Lower leg skin (tissue), 3 donors: ENCODE data around the gene COPS7A.

ENCODE experiments used
- CTCF ChIP-seq, 3 donors: fragments of 450-650 bp; IDR thresholded peaks; one replicate each; pipeline ENCODE4 v1.5.1; 2016; ENCODE audit warnings: antibody characterized with exemption in 3 of 3, mild to moderate bottlenecking in 3 of 3, moderate library complexity in 2 of 3
- POLR2A ChIP-seq, 2 donors: fragments of 450-650 bp; IDR thresholded peaks; one replicate each; pipeline ENCODE4 v1.6.1; 2016 to 2017; ENCODE audit warnings: antibody characterized with exemption in 2 of 2, mild to moderate bottlenecking in 1 of 2, moderate library complexity in 1 of 2

GRCh38 chr12:6751767-6752166, 27.9 kb downstream of the COPS7A start:
- TF ChIP-seq POLR2A (IDR thresholded peaks at IDR 0.05) (no peak), CTCF (IDR thresholded peaks at IDR 0.05) (no peak)
